Panc1 (cell line): ENCODE results near the gene VPS18. TPM values are rescaled to one million over a fixed set of nuclear protein-coding genes. Genes with fewer than 3 reads are reported as not detected.

Experiments
- ATAC-seq: fragments of 200-7000 bp; cut with Tn5 transposase; 2 replicates; pipeline ENCODE4 v1.9.1; 2020; ENCODE audit warnings: mild to moderate bottlenecking, moderate library complexity
- BruUV-seq: library from RNA; stranded (reverse); fragments of 400-500 nt; replicated peaks from 2 replicates; lab custom pipeline; 2021; lab: Mats Ljungman, UMichigan
- CTCF ChIA-PET: fragments of 300-600 bp; sonication (Branson Sonifier 250); formaldehyde crosslinking; loops from one replicate; lab custom pipeline; 2022; ENCODE audit warnings: antibody characterized with exemption; lab: Charles Lee
- POLR2A ChIA-PET: fragments of 300-600 bp; sonication (Branson Sonifier 250); formaldehyde crosslinking; loops from one replicate; lab custom pipeline; 2022; ENCODE audit warnings: antibody characterized with exemption; lab: Charles Lee
- DNase-seq: peaks from one replicate; pipeline ENCODE4 v3.0.0-alpha.2; 2010; ENCODE audit warnings: low read depth, low spot score
- H3K27ac ChIP-seq: 2 replicates; pipeline ENCODE4 v1.5.1; 2011; ENCODE audit warnings: mild to moderate bottlenecking, low read length, inconsistent platforms
- H3K27me3 ChIP-seq: fragments of 200-500 bp; sonication (Bioruptor generic); 2 replicates; pipeline ENCODE4 v1.6.0; 2014; ENCODE audit warnings: low read length, inconsistent platforms; ENCODE audit not compliant: control insufficient read depth, insufficient read depth
- H3K36me3 ChIP-seq: fragments of 200-500 bp; sonication (Bioruptor generic); 2 replicates; pipeline ENCODE4 v1.5.1; 2014; ENCODE audit warnings: inconsistent platforms, mild to moderate bottlenecking, low read length, moderate library complexity; ENCODE audit not compliant: control insufficient read depth, insufficient read depth
- H3K4me1 ChIP-seq: 2 replicates; pipeline ENCODE4 v1.5.1; 2011; ENCODE audit warnings: inconsistent platforms, mild to moderate bottlenecking, low read length, moderate library complexity; ENCODE audit not compliant: control insufficient read depth, insufficient read depth
- H3K4me3 ChIP-seq, 2 experiments: 2 replicates each; pipeline ENCODE4 v1.5.1; 2011 to 2012; ENCODE audit warnings: low read depth in 2 of 2, low read length in 2 of 2, mild to moderate bottlenecking in 2 of 2, inconsistent platforms in 1 of 2, moderate library complexity in 1 of 2
- H3K9me3 ChIP-seq: fragments of 200-500 bp; sonication (Bioruptor generic); 2 replicates; pipeline ENCODE4 v1.5.1; 2014; ENCODE audit warnings: low read depth, mild to moderate bottlenecking, inconsistent platforms, low read length, moderate library complexity; ENCODE audit not compliant: control insufficient read depth, insufficient read depth
- CTCF ChIP-seq: fragments of 450-650 bp; IDR thresholded peaks from 2 replicates; pipeline ENCODE4 v1.5.1; 2017; ENCODE audit warnings: mild to moderate bottlenecking
- POLR2AphosphoS5 ChIP-seq: IDR thresholded peaks from 2 replicates; pipeline ENCODE4 v1.6.1; 2012; ENCODE audit warnings: mild to moderate bottlenecking, low read depth, low read length, moderate library complexity
- SIN3A ChIP-seq: IDR thresholded peaks from 2 replicates; pipeline ENCODE4 v1.6.1; 2012; ENCODE audit warnings: low read depth, mild to moderate bottlenecking, low read length, moderate library complexity, borderline replicate concordance; ENCODE audit not compliant: insufficient read depth
- TCF7L2 ChIP-seq: IDR thresholded peaks from 2 replicates; pipeline ENCODE4 v1.6.1; 2011; ENCODE audit warnings: mild to moderate bottlenecking, low read depth, low read length, inconsistent platforms
- in situ Hi-C: cut with HindIII; loops from 2 replicates; pipeline ENCODE4 v1.10.0; 2016; ENCODE audit warnings: low sequenced_read_pairs, low pct_unique_long_range_greater_than_20kb
- intact Hi-C: fragments of 100-400 bp; cut with micrococcal nuclease; formaldehyde crosslinking; loops from one replicate; pipeline ENCODE4 v1.10.0; 2022; ENCODE audit not compliant: unreplicated experiment
- total RNA-seq: library from RNA; stranded (reverse); gene quantifications from one replicate; pipeline ENCODE4 v1.2.1, GENCODE V29; 2021; ENCODE audit not compliant: unreplicated experiment
- TF ChIP-seq, protein P1 (sequence below), 2 experiments: IDR thresholded peaks; 2 replicates each; pipeline ENCODE4 v1.6.1; 2011 to 2012; ENCODE audit warnings: low read depth in 2 of 2, control low read depth in 1 of 2, low read length in 1 of 2, mild to moderate bottlenecking in 1 of 2, moderate library complexity in 1 of 2; ENCODE audit not compliant: insufficient read depth in 1 of 2

VPS18 gene
- total RNA-seq, 1 experiment from 2014 or later = 46.7 TPM

DNA sequence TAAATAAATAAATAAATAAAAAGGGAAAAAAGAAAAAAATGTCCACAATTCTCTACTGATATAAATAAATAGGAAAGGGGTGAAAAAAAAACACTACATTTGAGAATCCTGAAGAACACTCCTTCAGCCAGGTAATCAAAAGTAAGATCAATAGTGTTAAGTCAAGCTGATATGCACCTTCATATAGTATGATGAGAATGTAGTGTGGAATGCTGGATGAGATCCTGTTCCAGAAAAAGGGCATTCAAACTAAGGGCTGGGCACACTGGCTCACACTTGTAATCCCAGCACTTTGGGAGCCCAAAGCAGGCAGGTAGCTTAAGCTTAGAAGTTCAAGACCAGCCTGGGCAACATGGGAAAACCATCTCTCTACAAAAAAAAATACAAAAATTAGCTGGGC is 5.1 kb upstream of the VPS18 start:
- Histone ChIP-seq H3K4me3 (no peak overlapping the region), H3K27ac (no peak overlapping the region), H3K4me1 (peaks cover 3% of the 10 kb centered on the region; the same call in 1 of the 2 replicates), H3K36me3 (no peaks in the 10 kb centered on the region), H3K9me3 (no peaks in the 10 kb centered on the region), H3K27me3 (no peaks in the 10 kb centered on the region)
- no peak for TF ChIP-seq POLR2AphosphoS5
- TF ChIP-seq CTCF = no peak
- no peak for TF ChIP-seq SIN3A
- no peak for TF ChIP-seq TCF7L2
- in situ Hi-C loops = no loop called here
- DNase-seq (no peak), ATAC-seq (no peak)
- intact Hi-C loops = no loop called here
- CTCF ChIA-PET = interaction anchor here (4.3 kb wide), 1 partner anchor 31 kb away, joined by 74 read pairs; no protein-coding TSS in a partner anchor
- POLR2A ChIA-PET = no interaction called here
- BruUV-seq = no TSS peak

- DNase-seq = no peak
- ChIA-PET CTCF (interaction anchor here (1.3 to 4.3 kb wide), 4 partner anchors 18 to 127 kb away, joined by 4 to 74 read pairs (median 4); partner anchors contain the start of gene GCHFR), POLR2A (no interaction called here)
- H3K4me3 ChIP-seq = no peak overlapping the region
- no peaks in the 10 kb centered on the region; the same call in 1 of the 2 replicates for H3K36me3 ChIP-seq
- in situ Hi-C loops (no loop called here), intact Hi-C loops (no loop called here)
- TF ChIP-seq POLR2AphosphoS5 = no peak
- TF ChIP-seq SIN3A = no peak
- TF ChIP-seq TCF7L2 = no peak
- TF ChIP-seq CTCF = no peak
- TF ChIP-seq, protein P1, sequence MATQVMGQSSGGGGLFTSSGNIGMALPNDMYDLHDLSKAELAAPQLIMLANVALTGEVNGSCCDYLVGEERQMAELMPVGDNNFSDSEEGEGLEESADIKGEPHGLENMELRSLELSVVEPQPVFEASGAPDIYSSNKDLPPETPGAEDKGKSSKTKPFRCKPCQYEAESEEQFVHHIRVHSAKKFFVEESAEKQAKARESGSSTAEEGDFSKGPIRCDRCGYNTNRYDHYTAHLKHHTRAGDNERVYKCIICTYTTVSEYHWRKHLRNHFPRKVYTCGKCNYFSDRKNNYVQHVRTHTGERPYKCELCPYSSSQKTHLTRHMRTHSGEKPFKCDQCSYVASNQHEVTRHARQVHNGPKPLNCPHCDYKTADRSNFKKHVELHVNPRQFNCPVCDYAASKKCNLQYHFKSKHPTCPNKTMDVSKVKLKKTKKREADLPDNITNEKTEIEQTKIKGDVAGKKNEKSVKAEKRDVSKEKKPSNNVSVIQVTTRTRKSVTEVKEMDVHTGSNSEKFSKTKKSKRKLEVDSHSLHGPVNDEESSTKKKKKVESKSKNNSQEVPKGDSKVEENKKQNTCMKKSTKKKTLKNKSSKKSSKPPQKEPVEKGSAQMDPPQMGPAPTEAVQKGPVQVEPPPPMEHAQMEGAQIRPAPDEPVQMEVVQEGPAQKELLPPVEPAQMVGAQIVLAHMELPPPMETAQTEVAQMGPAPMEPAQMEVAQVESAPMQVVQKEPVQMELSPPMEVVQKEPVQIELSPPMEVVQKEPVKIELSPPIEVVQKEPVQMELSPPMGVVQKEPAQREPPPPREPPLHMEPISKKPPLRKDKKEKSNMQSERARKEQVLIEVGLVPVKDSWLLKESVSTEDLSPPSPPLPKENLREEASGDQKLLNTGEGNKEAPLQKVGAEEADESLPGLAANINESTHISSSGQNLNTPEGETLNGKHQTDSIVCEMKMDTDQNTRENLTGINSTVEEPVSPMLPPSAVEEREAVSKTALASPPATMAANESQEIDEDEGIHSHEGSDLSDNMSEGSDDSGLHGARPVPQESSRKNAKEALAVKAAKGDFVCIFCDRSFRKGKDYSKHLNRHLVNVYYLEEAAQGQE (IDR thresholded peaks at IDR 0.05; ENCODE audit: insufficient read depth in 1 of 2, low read depth in 2 of 2, low read length in 1 of 2) = no peak
- H3K9me3 ChIP-seq = no peaks in the 10 kb centered on the region
- H3K27ac ChIP-seq = no peak overlapping the region
- BruUV-seq = no TSS peak
- H3K27me3 ChIP-seq = no peaks in the 10 kb centered on the region
- peaks cover 9% of the 10 kb centered on the region for H3K4me1 ChIP-seq
- ATAC-seq = no peak
Measured at GRCh38 chr15:40891138-40891537, 3.1 kb upstream of the VPS18 start.
